Hematopoietic multipotent progenitor cell (in vitro differentiated cells): ENCODE measurements around the gene EIF5. TPM values are rescaled to one million over a fixed set of nuclear protein-coding genes. Genes with fewer than 3 reads are reported as not detected.
"Not testable (repeated sequence)": the region's sequence is repeated elsewhere in the genome, so short reads cannot be mapped to it uniquely, and the experiment has no call there.

Source experiments
- DNase-seq, 3 donors: peaks; one replicate each; pipeline ENCODE4 v3.0.0-alpha.2; 2011 to 2015; ENCODE audit warnings: low read depth in 2 of 3, low spot score in 2 of 3
- total RNA-seq: library from RNA; depleted of rRNA; stranded (reverse); fragments of >200 nt; gene quantifications from one replicate; pipeline ENCODE4 v1.2.3, GENCODE V29; 2012

The EIF5 gene
- total RNA-seq, 1 donor = 166 TPM

DNA sequence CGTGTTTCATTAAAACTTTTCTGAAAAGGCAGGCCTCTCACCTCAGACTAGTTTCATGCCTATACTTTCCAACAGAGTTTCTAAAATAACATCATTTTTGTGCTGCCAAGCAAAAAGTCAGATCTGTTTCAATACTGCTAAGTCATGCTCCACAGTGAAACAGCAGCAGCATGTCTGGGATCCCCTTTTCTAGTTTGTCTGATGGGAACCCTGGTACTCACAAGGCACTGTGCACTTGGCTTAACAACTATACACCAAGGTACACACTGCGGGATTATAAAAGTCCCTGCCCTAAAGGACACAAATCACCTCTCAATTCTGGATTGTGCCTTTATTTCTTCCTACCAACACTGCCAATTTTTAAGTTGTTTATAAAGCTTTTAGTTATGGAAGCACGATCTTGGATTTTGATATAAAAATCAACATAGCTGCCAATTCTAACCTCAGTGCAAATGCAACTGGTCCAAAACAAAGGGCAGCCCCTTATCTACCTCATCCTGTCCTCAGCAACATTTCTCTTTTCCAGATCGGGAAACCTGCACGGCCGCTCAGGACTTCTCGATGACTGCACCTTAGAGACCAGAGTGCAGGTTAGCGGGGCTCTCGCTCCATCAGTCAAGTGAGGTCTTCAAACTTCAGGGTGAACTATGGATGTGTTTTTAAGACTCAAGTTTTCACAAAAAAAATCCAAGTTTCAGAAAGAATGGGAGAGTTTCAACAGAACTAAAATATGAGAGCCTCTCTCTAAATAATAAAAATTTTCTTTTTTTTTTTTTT is 1.7 kb upstream of the EIF5 start:
- peak in 1 of 3 donors; percentile 49 for DNase-seq

DNA sequence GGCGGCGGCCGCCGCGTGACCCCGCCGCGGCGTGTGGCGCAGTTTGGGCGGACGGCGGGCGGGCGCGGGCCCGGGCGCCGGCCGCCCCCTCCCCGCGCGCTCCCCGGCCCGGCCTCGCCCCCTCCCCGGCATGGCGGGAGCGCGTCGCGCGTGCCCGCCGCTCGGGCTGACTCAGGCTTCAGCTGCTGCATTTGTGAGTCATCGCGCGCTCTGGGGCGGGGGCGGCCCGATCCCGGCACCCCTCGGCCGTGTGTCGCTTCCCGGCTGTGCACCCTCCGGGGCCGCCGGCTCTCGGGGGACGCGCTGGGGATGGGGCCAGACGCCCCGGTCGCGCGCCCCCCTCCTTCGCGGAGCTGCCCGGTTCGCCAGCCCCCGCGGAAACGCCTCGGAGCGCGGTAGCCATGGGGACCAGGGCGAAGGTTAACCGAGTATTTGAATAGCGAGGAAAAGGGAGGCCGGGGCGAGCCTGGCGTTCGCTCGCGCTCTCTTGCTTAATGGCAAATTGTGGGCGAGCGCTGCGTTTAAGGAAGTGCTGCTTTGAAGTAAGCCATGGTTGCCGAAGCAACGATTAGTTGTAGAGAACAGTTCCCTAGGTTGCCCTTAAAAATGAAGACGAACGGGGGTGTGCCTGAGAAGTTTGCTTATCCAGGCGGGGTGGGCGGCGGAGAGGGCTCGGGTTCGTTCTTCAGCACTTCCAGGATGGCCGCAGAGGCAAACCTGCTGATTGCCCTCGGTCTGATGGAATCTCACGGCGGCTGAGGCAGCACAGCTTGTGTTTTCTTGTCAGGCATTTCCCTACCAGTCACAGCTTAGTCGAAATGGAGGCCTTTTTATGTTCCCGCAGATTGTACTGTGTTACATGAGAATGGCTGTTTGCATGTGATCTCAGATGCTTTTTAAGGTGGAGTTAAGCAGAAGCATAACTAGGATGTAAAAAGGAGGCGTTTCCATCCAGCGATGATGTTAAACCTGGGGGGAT is 896 bp downstream of the EIF5 start:
- DNase-seq = peak in 2 of 3 donors; percentile 76 to 79

DNA sequence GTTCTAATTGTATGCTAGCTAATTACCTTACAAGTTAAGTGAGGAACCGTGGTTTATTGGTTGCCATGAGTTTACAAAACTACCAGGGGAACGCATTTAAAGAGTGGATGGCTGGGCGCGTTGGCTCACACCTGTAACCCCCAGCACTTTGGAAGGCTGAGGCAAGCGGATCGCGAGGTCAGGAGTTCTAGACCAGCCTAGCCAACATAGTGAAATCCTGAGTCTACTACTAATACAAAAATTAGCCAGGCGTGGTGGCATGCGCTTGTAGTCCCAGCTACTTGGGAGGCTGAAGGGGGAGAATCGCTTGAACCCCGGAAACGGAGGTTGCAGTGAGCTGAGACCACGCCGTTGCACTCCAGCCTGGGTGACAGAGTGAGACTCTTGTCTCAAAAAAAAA is 2.2 kb downstream of the EIF5 start:
- no peak for DNase-seq

DNA sequence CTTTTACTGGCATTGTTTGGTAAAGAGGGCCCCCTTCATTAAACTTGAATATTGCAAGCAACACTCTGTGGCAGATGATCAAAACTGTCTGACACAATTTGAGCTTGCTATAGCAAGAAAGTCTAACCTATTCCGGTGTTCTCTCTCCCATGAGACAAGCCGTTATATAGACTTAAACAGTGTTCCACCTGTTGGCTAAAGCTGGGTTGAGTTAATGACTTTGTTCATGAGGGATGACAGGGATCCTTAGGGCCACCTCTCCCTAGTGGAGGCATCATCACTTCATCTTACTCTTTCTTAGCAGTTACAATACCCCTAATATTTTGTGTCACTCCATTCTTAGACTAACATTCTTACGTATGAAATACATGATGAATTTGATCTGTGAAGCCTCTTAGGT is 3.8 kb downstream of the EIF5 start:
- peak in 1 of 3 donors; percentile 17 for DNase-seq

DNA sequence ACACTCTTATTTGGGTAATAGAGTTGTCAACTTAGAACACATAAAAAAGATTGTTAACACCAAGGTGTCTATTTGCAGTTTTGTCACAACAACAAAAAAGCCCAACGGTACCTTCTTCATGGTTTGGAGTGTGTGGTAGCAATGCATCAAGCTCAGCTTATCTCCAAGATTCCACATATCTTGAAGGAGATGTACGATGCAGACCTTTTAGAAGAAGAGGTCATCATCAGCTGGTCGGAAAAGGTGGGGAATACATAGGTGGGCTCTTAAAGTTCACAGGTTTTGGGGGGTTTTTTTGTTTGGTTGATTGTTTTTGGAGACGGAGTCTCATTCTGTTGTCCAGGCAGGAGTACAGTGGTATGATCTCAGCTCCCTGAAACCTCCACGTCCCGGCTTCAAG is 5.5 kb downstream of the EIF5 start:
- DNase-seq = no peak

DNA sequence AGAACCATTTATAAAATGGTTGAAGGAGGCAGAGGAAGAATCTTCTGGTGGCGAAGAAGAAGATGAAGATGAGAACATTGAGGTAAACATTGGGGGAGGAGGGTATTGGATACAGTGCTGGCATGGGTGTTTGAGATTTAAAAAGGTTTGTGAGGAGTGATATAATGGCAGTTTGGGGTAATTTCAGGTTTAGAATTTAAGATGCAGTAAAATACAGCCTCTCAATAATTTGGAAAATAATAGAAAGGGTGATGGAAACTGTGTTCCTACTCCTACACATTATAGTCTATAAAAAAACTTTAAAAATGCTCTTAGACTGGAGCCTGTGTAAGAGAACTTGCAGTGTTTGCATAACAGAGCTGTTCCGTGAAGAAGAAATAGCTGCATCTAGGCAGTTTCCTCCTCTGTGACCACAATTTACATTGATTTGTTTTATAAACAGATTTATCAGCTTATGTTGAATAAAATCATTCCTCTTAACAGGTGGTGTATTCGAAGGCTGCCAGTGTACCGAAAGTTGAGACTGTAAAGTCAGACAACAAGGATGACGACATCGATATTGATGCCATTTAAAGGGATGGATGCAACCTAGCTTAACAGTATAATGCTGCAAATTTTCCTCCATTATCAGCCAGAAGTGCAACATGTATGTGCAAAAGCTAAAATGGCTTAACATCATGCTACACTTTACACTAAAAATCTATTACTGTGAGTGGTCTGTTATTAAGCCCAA is 6.6 kb downstream of the EIF5 start:
- no peak for DNase-seq

DNA sequence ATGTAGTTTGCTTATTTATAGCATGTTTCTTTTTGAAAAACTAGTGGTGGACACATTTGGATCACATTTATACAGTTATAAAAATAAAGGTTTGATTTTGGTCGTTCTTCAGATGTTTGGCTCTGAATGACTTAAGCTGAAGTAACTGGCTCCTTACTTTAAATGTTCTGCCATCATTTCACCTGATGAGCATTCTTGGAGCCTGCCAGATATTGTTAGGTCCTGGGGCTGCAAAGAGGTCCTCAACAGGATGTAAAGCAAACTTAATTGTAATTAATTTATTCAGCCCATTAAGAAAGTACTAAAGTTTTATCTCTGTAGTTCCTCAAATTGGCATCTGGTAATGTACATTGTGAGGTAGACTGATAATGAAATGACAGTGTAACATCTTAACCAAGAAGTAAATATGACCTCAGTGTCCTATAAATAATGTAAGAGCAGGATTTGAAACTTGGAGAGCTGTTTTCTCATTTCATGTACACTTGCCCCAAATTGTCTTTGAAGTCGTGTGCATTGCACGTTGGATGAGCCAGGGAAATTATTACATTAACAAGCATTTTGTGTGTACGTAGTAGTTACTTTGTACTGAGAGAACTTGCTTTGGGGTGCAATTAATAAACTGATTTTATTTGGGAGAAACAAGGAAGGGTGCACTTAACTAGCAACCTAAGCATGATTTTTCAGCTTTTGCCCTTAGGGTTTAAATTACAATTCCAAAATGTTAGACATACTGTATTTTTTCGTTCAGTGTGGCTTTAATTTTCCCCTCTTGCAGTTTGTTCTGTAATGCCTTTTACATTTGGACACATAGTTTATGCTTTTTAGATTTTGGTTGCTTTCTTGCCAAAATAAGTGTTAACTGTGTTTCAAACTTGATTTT is 7.5 kb downstream of the EIF5 start:
- peak in 1 of 3 donors; percentile 21 for DNase-seq

DNA sequence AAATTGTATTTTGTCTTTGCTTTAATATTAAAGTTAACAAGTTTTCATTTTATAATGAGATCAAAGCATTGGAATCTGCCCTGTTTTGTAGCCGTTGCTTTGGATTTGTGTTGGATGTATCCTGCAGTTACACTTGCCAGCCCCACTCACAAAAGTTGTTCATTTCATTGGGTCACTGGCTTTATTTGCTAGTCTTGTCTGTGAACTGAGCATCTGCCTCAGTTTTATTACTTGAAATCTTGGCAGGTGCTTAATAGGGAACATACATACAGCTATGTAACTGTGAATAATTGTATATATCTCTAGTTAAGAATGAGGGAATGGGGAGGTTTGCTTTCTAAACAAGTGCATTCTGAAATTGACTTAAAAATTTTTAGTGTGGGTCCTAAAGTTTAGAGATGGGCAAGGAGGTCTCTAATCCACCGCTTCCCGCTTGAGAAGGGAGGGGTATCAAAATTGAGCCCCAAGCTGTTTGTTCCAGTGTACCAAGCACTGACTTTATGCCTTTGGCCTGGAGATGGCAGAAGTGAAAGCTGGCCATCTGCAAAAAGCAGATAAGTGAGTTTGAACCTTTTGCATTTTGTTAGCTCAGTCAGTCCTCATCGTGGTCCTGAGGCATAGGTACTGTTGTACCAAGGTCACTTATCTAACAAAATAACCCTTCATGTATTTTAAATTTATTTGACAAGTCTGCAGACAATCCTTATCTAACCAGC is 9.3 kb downstream of the EIF5 start:
- DNase-seq = peak in 1 of 3 donors; percentile 46

DNA sequence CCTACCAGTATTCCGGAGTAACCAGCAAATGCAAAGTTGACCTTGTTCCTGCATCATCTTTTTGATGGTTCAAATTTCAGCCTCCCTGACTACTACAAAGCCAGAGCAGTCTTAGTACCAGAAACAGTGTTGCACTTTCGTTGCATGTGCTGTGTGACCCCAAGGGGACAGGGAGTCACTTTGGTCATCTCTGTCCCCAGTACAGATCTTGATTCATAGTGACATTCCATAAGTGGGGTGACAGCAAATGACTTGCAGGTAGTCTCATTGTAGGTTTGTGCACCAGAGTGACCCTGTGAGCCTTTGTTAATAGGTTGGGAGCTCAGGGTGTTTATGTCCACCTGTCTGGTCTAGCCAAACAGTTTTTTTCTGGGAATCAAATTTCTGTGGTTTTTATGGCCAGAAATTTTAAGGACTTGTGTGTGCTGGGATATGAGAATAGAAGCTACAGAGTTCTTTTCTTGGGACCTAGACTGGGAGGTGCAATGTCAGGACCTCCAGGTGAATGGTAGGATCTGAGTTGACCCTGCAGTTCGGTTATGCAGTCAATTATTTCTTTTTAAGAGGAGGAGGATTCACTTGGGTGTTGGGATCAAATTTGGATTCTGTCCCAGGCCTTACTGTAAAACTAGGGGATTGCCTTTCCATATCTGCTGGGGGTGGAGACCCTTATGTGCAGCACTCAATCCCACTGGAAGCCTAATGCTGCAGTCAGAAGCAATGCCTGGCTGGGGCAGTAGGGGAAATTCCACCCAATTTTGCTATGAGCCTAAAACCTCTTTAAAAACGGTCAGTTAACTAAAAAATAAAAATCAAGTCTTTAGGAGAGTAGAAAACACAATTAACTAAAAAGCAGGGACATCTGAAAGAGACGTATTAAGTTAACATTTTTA is 10.1 kb downstream of the EIF5 start:
- peak in 1 of 3 donors; percentile 26 for DNase-seq

DNA sequence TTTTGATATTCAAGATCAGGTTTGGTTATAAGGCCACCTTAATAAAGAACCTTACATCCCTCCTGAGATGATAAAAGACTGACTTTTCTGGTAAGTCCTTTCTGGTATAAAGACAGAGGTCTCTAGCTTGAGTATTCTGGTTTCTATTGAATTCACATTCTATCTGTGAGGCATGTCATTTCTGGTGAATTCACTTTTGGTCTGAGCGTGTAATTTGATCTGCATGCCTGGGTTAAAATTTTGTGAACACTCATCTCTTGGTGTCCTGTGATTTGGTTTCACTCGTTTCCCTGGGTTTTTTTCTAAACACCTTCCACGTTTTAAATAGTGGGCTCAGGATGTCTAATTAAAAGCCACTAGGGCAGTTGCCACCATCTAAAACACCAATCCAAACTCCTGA is 12.2 kb downstream of the EIF5 start:
- no peak for DNase-seq

DNA sequence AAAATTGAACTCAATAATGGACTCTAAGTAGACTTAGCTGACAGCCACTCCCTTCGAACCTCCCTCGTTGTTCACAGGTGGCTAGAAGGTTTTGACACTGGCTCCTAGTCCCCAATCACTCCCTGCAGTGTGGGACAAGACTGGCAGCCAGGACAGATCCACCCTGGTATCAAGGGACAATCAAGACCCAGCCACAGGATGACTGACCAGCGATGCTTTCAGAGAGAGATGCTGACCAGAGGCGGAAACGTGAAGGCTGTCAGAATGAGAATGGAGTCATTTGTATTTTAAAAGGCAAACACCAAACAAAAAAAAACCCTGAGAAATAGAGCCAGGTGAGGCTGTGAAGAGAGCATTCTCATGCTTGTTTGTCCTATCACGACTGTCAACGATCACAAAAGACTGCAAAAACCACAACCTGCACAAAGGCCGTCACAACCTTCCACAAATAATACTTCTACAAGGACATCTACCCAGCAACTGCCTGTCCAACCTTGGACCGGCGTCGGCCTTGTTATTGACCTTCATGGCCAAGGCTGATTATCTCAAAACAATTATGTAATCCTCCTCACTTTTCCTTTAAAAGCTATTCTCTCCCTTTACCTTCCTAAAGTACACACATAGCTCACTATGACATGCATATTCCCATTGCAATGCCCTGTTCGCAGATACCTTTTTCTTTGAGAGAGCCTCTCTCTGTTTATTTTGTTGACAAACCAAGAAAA is 13.2 kb downstream of the EIF5 start:
- DNase-seq = no peak

DNA sequence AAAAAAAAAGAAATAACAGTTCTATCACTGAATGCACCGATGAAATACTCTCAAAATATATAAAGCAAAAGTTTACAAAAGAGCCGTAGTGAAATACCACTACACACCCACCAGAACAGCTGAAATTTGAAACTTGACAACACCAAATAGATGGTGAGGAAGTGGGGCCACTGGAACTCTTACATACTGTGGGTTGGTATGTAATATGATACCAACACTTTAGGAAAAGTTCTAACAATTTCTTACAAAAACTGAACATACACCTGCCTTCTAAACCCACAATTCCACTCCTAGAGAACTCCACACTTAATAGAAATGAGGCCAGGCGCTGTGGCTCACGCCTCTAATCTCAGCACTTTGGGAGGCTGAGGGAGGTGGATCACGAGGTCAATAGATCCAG is 14.1 kb downstream of the EIF5 start:
- no peak for DNase-seq

DNA sequence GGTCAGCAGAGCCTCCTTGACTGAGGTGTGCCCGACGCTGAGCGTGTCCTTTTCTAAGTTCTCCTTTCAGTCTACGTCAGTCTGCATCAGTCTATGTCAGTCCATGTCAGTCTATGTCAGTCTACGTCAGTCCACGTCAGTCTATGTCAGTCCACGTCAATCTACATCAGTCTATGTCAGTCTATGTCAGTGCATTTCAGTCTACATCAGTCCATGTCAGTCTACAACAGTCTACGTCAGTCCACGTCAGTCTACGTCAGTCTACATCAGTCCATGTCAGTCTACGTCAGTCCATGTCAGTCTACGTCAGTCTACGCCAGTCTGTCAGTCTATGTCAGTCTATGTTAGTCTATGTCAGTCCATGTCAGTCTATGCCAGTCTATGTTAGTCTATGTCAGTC is 15.9 kb downstream of the EIF5 start:
- DNase-seq = no peak

DNA sequence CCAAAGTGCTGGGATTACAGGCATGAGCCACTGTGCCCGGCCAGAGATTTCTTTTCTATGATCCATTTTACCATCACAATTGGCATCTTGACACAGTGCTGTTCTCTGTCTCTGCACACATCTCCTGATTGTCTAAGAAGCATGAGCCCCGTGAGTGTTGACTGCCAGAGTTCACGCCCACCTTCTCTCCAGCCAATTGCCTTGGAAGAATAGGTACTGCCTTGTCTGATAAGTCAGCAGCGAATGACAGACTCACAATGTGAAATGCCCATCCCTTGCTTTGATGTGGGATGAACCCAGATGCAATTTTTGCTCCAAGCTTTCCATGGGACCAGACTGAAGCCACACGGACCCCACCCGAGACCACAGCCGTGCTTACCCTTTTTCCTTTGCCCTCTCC is 19.3 kb downstream of the EIF5 start:
- no peak for DNase-seq

DNA sequence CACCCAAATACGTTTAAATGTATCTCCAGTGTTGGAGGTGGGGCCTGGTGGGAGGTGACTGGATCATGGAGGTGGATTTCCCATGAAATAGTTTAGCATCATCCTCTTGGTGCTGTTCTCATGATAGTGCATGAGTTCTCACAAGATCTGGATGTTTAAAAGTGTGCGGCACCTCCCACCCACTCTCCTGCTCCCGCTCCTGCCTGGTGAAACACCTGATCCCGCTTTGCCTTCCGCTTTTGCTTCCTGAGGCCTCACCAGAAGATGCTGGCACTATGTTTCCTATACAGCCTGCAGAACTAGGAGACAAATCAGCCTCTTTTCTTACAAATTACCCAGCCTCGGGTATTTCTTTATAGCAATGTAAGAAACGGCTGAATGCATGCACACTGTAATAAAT is 20.1 kb downstream of the EIF5 start:
- DNase-seq = no peak

DNA sequence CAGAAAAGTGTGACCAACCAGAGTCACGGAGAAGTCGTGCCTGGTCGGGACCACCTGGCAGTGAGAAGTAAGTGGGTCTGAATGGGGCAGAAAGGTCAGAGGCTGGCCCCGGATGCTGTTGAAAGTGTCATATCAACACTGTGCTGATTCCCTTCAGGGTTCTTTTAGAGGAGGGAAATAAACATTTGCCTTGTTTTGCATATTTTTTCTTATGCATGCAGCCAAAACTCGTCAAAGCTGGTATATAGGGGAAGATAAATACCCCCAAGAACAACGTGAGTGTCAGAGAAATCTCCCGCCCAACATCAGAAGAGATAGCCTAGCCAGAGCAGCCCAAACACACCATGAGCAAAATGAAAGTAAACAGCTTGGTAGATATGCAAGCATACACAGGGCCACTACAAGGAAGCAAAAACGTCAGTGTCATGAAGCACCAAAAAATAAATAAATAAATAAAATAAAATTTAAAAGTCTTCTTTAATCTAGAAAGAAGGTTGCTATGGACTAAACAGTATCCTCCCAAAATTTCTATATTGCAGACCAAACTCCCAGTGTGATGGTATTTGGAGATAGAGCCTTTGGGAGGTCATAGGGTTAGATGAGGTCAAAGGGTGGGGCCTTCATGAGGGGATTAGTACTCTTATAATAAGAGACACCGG is 22.1 kb downstream of the EIF5 start:
- no peak for DNase-seq

DNA sequence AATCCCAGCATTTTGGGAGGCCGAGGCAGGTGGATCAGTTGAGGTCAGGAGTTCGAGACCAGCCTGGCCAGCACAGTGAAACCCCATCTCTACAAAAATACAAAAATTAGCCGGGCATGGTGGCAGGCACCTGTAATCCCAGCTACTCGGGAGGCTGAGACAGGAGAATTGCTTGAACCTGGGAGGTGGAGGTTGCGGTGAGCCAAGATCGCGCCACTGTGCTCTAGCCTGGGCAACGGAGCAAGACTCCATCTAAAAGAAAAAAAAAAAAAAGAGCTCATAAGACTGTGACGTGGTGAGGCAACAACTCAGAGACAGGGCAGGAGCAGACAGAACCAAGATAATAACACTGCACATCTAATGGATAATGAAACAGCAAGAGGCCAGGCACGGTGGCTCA is 23.5 kb downstream of the EIF5 start:
- DNase-seq = not testable (repeated sequence)
